Peyer's patch (tissue), 4 donors: Measurements from ENCODE around the gene TLE5.

Experiments used
- POLR2A ChIP-seq, 2 donors: fragments of 450-650 bp; IDR thresholded peaks; one replicate each; pipeline ENCODE4 v1.5.1; 2017; ENCODE audit warnings: antibody characterized with exemption in 2 of 2, mild to moderate bottlenecking in 2 of 2, moderate library complexity in 2 of 2
- TF ChIP-seq, protein P1 (sequence below), 6 experiments: fragments of 450-650 bp in 4 of 6; fragments of 200-600 bp in 2 of 6; sonication (generic) in 1 of 6; IDR thresholded peaks; one replicate each; pipeline ENCODE4 v1.5.1; 2017 to 2019; ENCODE audit warnings: antibody characterized with exemption in 6 of 6, mild to moderate bottlenecking in 3 of 6, moderate library complexity in 1 of 6

DNA sequence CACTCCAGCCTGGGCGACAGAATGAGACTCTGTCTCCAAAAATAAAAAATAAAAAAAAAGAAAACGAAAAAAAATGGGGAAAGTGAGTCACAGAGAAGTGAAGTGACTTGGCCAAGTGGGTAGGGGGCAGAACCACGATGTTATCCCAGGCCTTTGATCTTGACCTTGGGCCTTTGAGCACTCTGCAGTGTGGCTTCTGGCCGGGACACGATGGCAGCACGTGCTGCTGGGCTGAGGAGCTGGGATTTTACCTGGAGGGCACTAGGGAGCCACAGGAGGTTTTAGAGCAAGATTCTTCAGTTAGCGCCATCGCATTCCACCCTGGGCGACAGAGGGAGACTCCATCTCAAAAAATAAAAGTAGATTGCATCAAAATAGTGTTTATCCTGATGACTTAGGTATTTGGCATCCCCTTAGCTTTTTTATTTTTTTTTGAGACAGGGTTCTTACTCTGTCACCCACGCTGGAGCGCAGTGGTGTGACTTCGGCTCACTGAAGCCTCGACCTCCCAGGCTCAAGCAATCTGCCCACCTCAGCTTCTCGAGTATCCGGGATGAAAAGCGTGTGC lies 4.3 kb upstream of the TLE5 start:
- TF ChIP-seq, protein P1, sequence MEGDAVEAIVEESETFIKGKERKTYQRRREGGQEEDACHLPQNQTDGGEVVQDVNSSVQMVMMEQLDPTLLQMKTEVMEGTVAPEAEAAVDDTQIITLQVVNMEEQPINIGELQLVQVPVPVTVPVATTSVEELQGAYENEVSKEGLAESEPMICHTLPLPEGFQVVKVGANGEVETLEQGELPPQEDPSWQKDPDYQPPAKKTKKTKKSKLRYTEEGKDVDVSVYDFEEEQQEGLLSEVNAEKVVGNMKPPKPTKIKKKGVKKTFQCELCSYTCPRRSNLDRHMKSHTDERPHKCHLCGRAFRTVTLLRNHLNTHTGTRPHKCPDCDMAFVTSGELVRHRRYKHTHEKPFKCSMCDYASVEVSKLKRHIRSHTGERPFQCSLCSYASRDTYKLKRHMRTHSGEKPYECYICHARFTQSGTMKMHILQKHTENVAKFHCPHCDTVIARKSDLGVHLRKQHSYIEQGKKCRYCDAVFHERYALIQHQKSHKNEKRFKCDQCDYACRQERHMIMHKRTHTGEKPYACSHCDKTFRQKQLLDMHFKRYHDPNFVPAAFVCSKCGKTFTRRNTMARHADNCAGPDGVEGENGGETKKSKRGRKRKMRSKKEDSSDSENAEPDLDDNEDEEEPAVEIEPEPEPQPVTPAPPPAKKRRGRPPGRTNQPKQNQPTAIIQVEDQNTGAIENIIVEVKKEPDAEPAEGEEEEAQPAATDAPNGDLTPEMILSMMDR (IDR thresholded peaks at IDR 0.05): no peak
- TF ChIP-seq POLR2A (IDR thresholded peaks at IDR 0.05): no peak
